Measurements from ENCODE around the gene KCNJ10. TPM values are rescaled to one million over a fixed set of nuclear protein-coding genes. Genes with fewer than 3 reads are reported as not detected.

The KCNJ10 gene
- total RNA-seq, 1 experiment from 2014 or later, result 1.4 TPM

DNA sequence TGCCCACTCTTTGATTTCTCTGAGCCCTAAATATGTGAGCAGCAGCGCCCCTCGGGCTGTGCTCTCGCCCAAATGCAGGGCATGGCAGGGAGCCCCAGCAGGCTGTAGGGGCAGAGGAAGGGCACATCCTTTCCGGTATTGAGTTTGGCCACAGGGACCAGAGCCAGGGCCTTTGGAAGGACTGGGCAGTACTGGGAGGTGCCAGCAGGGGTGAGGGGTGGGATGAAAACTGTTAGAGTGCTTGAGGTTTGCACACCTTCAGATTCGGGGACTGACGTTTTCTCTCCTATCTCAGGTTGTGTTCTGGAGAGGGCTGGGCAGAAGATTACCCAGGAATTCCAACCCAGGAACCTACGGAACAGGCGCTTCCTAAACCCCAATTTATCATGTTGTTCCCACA is 43.4 kb upstream of the KCNJ10 start:
- POLR2A ChIA-PET, result no interaction called here
- H3K27ac Mint-ChIP-seq, result no peak overlapping the region
- no peaks in the 10 kb centered on the region for H3K36me3 Mint-ChIP-seq
- no peak overlapping the region for H3K4me3 Mint-ChIP-seq
- H3K9me3 Mint-ChIP-seq, result no peaks in the 10 kb centered on the region
- DNase-seq (ENCODE audit: low spot score) (no peak), ATAC-seq (peak; percentile 7)
- CTCF ChIA-PET, result interaction anchor here (3.9 kb wide), 1 partner anchor 11 kb away, joined by 27 read pairs; no protein-coding TSS in a partner anchor
- peaks cover 2% of the 10 kb centered on the region; the same call in 1 of the 2 replicates for H3K27me3 Mint-ChIP-seq (ENCODE audit: low read depth)
- peaks cover 85% of the 10 kb centered on the region for H3K4me1 Mint-ChIP-seq
- TF ChIP-seq, protein P1, sequence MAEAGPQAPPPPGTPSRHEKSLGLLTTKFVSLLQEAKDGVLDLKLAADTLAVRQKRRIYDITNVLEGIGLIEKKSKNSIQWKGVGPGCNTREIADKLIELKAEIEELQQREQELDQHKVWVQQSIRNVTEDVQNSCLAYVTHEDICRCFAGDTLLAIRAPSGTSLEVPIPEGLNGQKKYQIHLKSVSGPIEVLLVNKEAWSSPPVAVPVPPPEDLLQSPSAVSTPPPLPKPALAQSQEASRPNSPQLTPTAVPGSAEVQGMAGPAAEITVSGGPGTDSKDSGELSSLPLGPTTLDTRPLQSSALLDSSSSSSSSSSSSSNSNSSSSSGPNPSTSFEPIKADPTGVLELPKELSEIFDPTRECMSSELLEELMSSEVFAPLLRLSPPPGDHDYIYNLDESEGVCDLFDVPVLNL (CRISPR knock-in tag; IDR thresholded peaks at IDR 0.05; ENCODE audit: borderline replicate concordance, low read depth), result no peak
- TF ChIP-seq, protein P2, sequence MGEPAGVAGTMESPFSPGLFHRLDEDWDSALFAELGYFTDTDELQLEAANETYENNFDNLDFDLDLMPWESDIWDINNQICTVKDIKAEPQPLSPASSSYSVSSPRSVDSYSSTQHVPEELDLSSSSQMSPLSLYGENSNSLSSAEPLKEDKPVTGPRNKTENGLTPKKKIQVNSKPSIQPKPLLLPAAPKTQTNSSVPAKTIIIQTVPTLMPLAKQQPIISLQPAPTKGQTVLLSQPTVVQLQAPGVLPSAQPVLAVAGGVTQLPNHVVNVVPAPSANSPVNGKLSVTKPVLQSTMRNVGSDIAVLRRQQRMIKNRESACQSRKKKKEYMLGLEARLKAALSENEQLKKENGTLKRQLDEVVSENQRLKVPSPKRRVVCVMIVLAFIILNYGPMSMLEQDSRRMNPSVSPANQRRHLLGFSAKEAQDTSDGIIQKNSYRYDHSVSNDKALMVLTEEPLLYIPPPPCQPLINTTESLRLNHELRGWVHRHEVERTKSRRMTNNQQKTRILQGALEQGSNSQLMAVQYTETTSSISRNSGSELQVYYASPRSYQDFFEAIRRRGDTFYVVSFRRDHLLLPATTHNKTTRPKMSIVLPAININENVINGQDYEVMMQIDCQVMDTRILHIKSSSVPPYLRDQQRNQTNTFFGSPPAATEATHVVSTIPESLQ (CRISPR knock-in tag; IDR thresholded peaks at IDR 0.05), result no peak
- TF ChIP-seq, protein P3, sequence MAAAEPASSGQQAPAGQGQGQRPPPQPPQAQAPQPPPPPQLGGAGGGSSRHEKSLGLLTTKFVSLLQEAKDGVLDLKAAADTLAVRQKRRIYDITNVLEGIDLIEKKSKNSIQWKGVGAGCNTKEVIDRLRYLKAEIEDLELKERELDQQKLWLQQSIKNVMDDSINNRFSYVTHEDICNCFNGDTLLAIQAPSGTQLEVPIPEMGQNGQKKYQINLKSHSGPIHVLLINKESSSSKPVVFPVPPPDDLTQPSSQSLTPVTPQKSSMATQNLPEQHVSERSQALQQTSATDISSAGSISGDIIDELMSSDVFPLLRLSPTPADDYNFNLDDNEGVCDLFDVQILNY (CRISPR knock-in tag; IDR thresholded peaks at IDR 0.05), result no peak
- no peak for TF ChIP-seq EMX1 (CRISPR knock-in tag; IDR thresholded peaks at IDR 0.05)

DNA sequence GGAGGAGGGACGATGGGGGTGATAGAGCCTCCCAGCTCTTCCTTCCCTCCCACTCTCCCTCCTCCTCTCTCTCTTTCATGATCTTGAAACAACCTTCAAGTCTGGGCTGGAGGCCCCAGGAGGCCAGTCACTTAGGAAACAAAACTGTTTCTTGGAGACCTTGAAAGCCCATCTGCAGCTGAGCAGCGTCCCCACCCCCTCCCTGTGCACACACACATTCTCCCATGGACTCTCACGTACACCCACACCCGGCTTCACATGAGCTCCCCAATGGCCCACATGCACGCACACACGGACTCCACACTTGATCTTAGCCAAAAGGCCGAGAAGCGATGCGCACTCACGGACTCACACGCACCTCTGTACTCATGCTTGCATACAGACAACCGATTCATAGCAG is 42.4 kb upstream of the KCNJ10 start:
- POLR2A ChIA-PET, result interaction anchor here (0.6 kb wide), 1 partner anchor 56 kb away, joined by 8 read pairs; no protein-coding TSS in a partner anchor
- peaks cover 2% of the 10 kb centered on the region; the same call in 1 of the 2 replicates for H3K27me3 Mint-ChIP-seq (ENCODE audit: low read depth)
- CTCF ChIA-PET, result interaction anchor here (0.8 to 3.9 kb wide), 4 partner anchors 10 to 179 kb away, joined by 3 to 27 read pairs (median 4); no protein-coding TSS in a partner anchor
- peaks cover 76% of the 10 kb centered on the region for H3K4me1 Mint-ChIP-seq
- H3K4me3 Mint-ChIP-seq, result no peak overlapping the region
- no peak overlapping the region for H3K27ac Mint-ChIP-seq
- no peak for ATAC-seq
- no peak for DNase-seq (ENCODE audit: low spot score)
- no peaks in the 10 kb centered on the region for H3K9me3 Mint-ChIP-seq
- no peaks in the 10 kb centered on the region for H3K36me3 Mint-ChIP-seq
- TF ChIP-seq, protein P4, sequence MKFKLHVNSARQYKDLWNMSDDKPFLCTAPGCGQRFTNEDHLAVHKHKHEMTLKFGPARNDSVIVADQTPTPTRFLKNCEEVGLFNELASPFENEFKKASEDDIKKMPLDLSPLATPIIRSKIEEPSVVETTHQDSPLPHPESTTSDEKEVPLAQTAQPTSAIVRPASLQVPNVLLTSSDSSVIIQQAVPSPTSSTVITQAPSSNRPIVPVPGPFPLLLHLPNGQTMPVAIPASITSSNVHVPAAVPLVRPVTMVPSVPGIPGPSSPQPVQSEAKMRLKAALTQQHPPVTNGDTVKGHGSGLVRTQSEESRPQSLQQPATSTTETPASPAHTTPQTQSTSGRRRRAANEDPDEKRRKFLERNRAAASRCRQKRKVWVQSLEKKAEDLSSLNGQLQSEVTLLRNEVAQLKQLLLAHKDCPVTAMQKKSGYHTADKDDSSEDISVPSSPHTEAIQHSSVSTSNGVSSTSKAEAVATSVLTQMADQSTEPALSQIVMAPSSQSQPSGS (CRISPR knock-in tag; IDR thresholded peaks at IDR 0.05; ENCODE audit: borderline replicate concordance, low read depth), result no peak
- TF ChIP-seq, protein P5, sequence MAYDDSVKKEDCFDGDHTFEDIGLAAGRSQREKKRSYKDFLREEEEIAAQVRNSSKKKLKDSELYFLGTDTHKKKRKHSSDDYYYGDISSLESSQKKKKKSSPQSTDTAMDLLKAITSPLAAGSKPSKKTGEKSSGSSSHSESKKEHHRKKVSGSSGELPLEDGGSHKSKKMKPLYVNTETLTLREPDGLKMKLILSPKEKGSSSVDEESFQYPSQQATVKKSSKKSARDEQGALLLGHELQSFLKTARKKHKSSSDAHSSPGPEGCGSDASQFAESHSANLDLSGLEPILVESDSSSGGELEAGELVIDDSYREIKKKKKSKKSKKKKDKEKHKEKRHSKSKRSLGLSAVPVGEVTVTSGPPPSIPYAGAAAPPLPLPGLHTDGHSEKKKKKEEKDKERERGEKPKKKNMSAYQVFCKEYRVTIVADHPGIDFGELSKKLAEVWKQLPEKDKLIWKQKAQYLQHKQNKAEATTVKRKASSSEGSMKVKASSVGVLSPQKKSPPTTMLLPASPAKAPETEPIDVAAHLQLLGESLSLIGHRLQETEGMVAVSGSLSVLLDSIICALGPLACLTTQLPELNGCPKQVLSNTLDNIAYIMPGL (CRISPR knock-in tag; IDR thresholded peaks at IDR 0.05), result no peak
- TF ChIP-seq, protein P6, sequence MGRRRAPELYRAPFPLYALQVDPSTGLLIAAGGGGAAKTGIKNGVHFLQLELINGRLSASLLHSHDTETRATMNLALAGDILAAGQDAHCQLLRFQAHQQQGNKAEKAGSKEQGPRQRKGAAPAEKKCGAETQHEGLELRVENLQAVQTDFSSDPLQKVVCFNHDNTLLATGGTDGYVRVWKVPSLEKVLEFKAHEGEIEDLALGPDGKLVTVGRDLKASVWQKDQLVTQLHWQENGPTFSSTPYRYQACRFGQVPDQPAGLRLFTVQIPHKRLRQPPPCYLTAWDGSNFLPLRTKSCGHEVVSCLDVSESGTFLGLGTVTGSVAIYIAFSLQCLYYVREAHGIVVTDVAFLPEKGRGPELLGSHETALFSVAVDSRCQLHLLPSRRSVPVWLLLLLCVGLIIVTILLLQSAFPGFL (CRISPR knock-in tag; IDR thresholded peaks at IDR 0.05; ENCODE audit: borderline replicate concordance), result no peak
- no peak for TF ChIP-seq HMGA2 (CRISPR knock-in tag; IDR thresholded peaks at IDR 0.05)
- TF ChIP-seq, protein P3 (CRISPR knock-in tag; IDR thresholded peaks at IDR 0.05), result no peak
- TF ChIP-seq, protein P7, sequence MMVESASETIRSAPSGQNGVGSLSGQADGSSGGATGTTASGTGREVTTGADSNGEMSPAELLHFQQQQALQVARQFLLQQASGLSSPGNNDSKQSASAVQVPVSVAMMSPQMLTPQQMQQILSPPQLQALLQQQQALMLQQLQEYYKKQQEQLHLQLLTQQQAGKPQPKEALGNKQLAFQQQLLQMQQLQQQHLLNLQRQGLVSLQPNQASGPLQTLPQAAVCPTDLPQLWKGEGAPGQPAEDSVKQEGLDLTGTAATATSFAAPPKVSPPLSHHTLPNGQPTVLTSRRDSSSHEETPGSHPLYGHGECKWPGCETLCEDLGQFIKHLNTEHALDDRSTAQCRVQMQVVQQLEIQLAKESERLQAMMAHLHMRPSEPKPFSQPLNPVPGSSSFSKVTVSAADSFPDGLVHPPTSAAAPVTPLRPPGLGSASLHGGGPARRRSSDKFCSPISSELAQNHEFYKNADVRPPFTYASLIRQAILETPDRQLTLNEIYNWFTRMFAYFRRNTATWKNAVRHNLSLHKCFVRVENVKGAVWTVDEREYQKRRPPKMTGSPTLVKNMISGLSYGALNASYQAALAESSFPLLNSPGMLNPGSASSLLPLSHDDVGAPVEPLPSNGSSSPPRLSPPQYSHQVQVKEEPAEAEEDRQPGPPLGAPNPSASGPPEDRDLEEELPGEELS (CRISPR knock-in tag; IDR thresholded peaks at IDR 0.05), result no peak
- TF ChIP-seq ESRRA (CRISPR knock-in tag; IDR thresholded peaks at IDR 0.05; ENCODE audit: borderline replicate concordance), result no peak
- TF ChIP-seq NR3C1 (CRISPR knock-in tag; conservative IDR thresholded peaks at IDR 0.05; ENCODE audit: low read depth), result no peak
- TF ChIP-seq, protein P8, sequence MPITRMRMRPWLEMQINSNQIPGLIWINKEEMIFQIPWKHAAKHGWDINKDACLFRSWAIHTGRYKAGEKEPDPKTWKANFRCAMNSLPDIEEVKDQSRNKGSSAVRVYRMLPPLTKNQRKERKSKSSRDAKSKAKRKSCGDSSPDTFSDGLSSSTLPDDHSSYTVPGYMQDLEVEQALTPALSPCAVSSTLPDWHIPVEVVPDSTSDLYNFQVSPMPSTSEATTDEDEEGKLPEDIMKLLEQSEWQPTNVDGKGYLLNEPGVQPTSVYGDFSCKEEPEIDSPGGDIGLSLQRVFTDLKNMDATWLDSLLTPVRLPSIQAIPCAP (CRISPR knock-in tag; IDR thresholded peaks at IDR 0.05), result no peak
- TF ChIP-seq, protein P9, sequence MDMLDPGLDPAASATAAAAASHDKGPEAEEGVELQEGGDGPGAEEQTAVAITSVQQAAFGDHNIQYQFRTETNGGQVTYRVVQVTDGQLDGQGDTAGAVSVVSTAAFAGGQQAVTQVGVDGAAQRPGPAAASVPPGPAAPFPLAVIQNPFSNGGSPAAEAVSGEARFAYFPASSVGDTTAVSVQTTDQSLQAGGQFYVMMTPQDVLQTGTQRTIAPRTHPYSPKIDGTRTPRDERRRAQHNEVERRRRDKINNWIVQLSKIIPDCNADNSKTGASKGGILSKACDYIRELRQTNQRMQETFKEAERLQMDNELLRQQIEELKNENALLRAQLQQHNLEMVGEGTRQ (CRISPR knock-in tag; IDR thresholded peaks at IDR 0.05), result no peak
- TF ChIP-seq, protein P10, sequence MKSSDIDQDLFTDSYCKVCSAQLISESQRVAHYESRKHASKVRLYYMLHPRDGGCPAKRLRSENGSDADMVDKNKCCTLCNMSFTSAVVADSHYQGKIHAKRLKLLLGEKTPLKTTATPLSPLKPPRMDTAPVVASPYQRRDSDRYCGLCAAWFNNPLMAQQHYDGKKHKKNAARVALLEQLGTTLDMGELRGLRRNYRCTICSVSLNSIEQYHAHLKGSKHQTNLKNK (CRISPR knock-in tag; IDR thresholded peaks at IDR 0.05), result no peak
- TF ChIP-seq, protein P11, sequence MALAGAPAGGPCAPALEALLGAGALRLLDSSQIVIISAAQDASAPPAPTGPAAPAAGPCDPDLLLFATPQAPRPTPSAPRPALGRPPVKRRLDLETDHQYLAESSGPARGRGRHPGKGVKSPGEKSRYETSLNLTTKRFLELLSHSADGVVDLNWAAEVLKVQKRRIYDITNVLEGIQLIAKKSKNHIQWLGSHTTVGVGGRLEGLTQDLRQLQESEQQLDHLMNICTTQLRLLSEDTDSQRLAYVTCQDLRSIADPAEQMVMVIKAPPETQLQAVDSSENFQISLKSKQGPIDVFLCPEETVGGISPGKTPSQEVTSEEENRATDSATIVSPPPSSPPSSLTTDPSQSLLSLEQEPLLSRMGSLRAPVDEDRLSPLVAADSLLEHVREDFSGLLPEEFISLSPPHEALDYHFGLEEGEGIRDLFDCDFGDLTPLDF (CRISPR knock-in tag; IDR thresholded peaks at IDR 0.05), result no peak

Data from WTC11 (cell line).